Karpas-422 (cell line): ENCODE results near the gene KCNAB2. TPM values are rescaled to one million over a fixed set of nuclear protein-coding genes. Genes with fewer than 3 reads are reported as not detected.

Source experiments
- DNase-seq: peaks from one replicate; pipeline ENCODE4 v3.0.0-alpha.2; 2015
- H2AFZ ChIP-seq: fragments of 200-600 bp; sonication (generic); 2 replicates; pipeline ENCODE4 v1.6.1; 2014; ENCODE audit warnings: antibody characterized with exemption, low read length, mixed read lengths
- H3K27ac ChIP-seq: fragments of 200-600 bp; sonication (generic); 2 replicates; pipeline ENCODE4 v1.5.1; 2014; ENCODE audit warnings: mild to moderate bottlenecking, low read length, moderate library complexity
- H3K27me3 ChIP-seq: fragments of 200-600 bp; sonication (generic); 2 replicates; pipeline ENCODE4 v1.6.1; 2014; ENCODE audit warnings: low read length, mixed read lengths
- H3K36me3 ChIP-seq: fragments of 200-600 bp; sonication (generic); 2 replicates; pipeline ENCODE4 v1.6.1; 2014; ENCODE audit warnings: low read length, mixed read lengths; ENCODE audit not compliant: insufficient read depth
- H3K4me1 ChIP-seq: fragments of 200-600 bp; sonication (generic); 2 replicates; pipeline ENCODE4 v1.6.1; 2014; ENCODE audit warnings: mild to moderate bottlenecking, low read length, mixed read lengths
- H3K4me2 ChIP-seq: fragments of 200-600 bp; sonication (generic); 2 replicates; pipeline ENCODE4 v1.6.1; 2014; ENCODE audit warnings: low read length, low read depth, mild to moderate bottlenecking; ENCODE audit not compliant: poor library complexity, severe bottlenecking
- H3K4me3 ChIP-seq: fragments of 200-600 bp; sonication (generic); 2 replicates; pipeline ENCODE4 v1.5.1; 2014; ENCODE audit warnings: mild to moderate bottlenecking, antibody characterized with exemption, low read length, mixed read lengths
- H3K79me2 ChIP-seq: fragments of 200-600 bp; sonication (generic); 2 replicates; pipeline ENCODE4 v1.6.1; 2014; ENCODE audit warnings: mild to moderate bottlenecking, low read length, mixed read lengths
- H3K9ac ChIP-seq: fragments of 200-600 bp; sonication (generic); 2 replicates; pipeline ENCODE4 v1.6.0; 2014; ENCODE audit warnings: low read length
- H3K9me2 ChIP-seq: fragments of 200-600 bp; sonication (generic), shearing (Covaris generic); replicated peaks from 2 replicates; pipeline ENCODE4 v1.6.0; 2014; ENCODE audit warnings: mild to moderate bottlenecking, low read length, moderate library complexity; ENCODE audit not compliant: insufficient read depth
- H3K9me3 ChIP-seq: fragments of 300-700, 200-600 bp; sonication (generic); 2 replicates; pipeline ENCODE4 v1.6.1; 2014; ENCODE audit warnings: low read length, mixed read lengths
- H4K20me1 ChIP-seq: fragments of 200-600 bp; sonication (generic); 2 replicates; pipeline ENCODE4 v1.6.1; 2014; ENCODE audit warnings: mild to moderate bottlenecking, antibody characterized with exemption, low read length, low read depth; ENCODE audit not compliant: insufficient read depth
- total RNA-seq: library from RNA; depleted of rRNA; stranded (reverse); fragments of >200 nt; shearing (Covaris generic); gene quantifications from 2 replicates; pipeline ENCODE4 v1.2.3, GENCODE V29; 2014; ENCODE audit warnings: low replicate concordance

Gene KCNAB2
- total RNA-seq, 1 experiment from 2014 or later, result 27.3 TPM

GRCh38 chr1:6086762-6087376, 41.2 kb downstream of the KCNAB2 start:
- H4K20me1 ChIP-seq, result no peaks in the 10 kb centered on the region
- H3K4me3 ChIP-seq, result no peak overlapping the region
- H3K36me3 ChIP-seq, result no peaks in the 10 kb centered on the region

GRCh38 chr1:6087377-6087772, 41.7 kb downstream of the KCNAB2 start:
- Histone ChIP-seq H3K4me3 (no peak overlapping the region), H3K36me3 (no peaks in the 10 kb centered on the region), H3K27me3 (no peaks in the 10 kb centered on the region), H4K20me1 (no peaks in the 10 kb centered on the region), H2AFZ (no peak overlapping the region), H3K4me1 (no peaks in the 10 kb centered on the region), H3K9me3 (no peaks in the 10 kb centered on the region), H3K27ac (no peak overlapping the region), H3K9ac (no peak overlapping the region), H3K79me2 (no peaks in the 10 kb centered on the region), H3K9me2 (no peaks in the 10 kb centered on the region), H3K4me2 (no peak overlapping the region)
- no peak for DNase-seq

More at GRCh38 chr1:6086762-6087376, 41.2 kb downstream of the KCNAB2 start:
- H3K27ac ChIP-seq, result no peak overlapping the region
- DNase-seq, result no peak
- H3K9ac ChIP-seq, result no peak overlapping the region
- H2AFZ ChIP-seq, result no peak overlapping the region
- H3K79me2 ChIP-seq, result no peaks in the 10 kb centered on the region
- H3K9me3 ChIP-seq, result no peaks in the 10 kb centered on the region
- H3K27me3 ChIP-seq, result no peaks in the 10 kb centered on the region
- H3K4me1 ChIP-seq, result no peaks in the 10 kb centered on the region
- H3K4me2 ChIP-seq, result no peak overlapping the region
- no peaks in the 10 kb centered on the region for H3K9me2 ChIP-seq

GRCh38 chr1:6087958-6088357, 42.3 kb downstream of the KCNAB2 start:
- Histone ChIP-seq H3K9me3 (no peaks in the 10 kb centered on the region), H3K9me2 (no peaks in the 10 kb centered on the region), H3K4me1 (no peaks in the 10 kb centered on the region), H2AFZ (no peak overlapping the region), H3K4me3 (no peak overlapping the region), H3K36me3 (no peaks in the 10 kb centered on the region), H3K27ac (no peak overlapping the region), H4K20me1 (no peaks in the 10 kb centered on the region), H3K27me3 (no peaks in the 10 kb centered on the region), H3K79me2 (no peaks in the 10 kb centered on the region), H3K9ac (no peak overlapping the region), H3K4me2 (no peak overlapping the region)
- DNase-seq, result no peak

- no peaks in the 10 kb centered on the region for H3K36me3 ChIP-seq
- no peak overlapping the region for H2AFZ ChIP-seq
- H3K9ac ChIP-seq, result no peak overlapping the region
Observed at GRCh38 chr1:6088956-6089355, 43.3 kb downstream of the KCNAB2 start.

GRCh38 chr1:6090288-6090687, 44.6 kb downstream of the KCNAB2 start:
- Histone ChIP-seq H3K9ac (no peak overlapping the region), H3K36me3 (no peaks in the 10 kb centered on the region), H3K4me2 (no peak overlapping the region), H3K9me3 (no peaks in the 10 kb centered on the region), H4K20me1 (no peaks in the 10 kb centered on the region), H3K79me2 (no peaks in the 10 kb centered on the region), H2AFZ (no peak overlapping the region), H3K4me3 (no peak overlapping the region), H3K9me2 (no peaks in the 10 kb centered on the region), H3K27ac (no peak overlapping the region), H3K27me3 (no peaks in the 10 kb centered on the region), H3K4me1 (no peaks in the 10 kb centered on the region)
- no peak for DNase-seq

More at GRCh38 chr1:6088956-6089355, 43.3 kb downstream of the KCNAB2 start:
- no peaks in the 10 kb centered on the region for H3K27me3 ChIP-seq
- no peaks in the 10 kb centered on the region for H3K9me2 ChIP-seq
- no peak overlapping the region for H3K4me3 ChIP-seq
- DNase-seq, result no peak
- no peak overlapping the region for H3K4me2 ChIP-seq
- H3K9me3 ChIP-seq, result no peaks in the 10 kb centered on the region
- H4K20me1 ChIP-seq, result no peaks in the 10 kb centered on the region
- no peaks in the 10 kb centered on the region for H3K4me1 ChIP-seq
- no peaks in the 10 kb centered on the region for H3K79me2 ChIP-seq
- H3K27ac ChIP-seq, result no peak overlapping the region

- Histone ChIP-seq H3K79me2 (no peaks in the 10 kb centered on the region), H3K9me3 (no peaks in the 10 kb centered on the region), H3K4me2 (no peak overlapping the region), H3K9ac (no peak overlapping the region), H3K36me3 (no peaks in the 10 kb centered on the region), H4K20me1 (no peaks in the 10 kb centered on the region), H2AFZ (no peak overlapping the region), H3K9me2 (no peaks in the 10 kb centered on the region), H3K27ac (no peak overlapping the region), H3K4me1 (no peaks in the 10 kb centered on the region), H3K4me3 (no peak overlapping the region), H3K27me3 (no peaks in the 10 kb centered on the region)
- DNase-seq, result no peak
Observed at GRCh38 chr1:6090996-6091822, 45.5 kb downstream of the KCNAB2 start.

- Histone ChIP-seq H2AFZ (no peak overlapping the region), H3K9me3 (no peaks in the 10 kb centered on the region), H3K4me2 (no peak overlapping the region), H3K4me1 (no peaks in the 10 kb centered on the region), H3K4me3 (no peak overlapping the region), H3K27me3 (no peaks in the 10 kb centered on the region), H3K9me2 (no peaks in the 10 kb centered on the region), H3K79me2 (no peaks in the 10 kb centered on the region), H3K27ac (no peak overlapping the region), H3K9ac (no peak overlapping the region), H4K20me1 (no peaks in the 10 kb centered on the region), H3K36me3 (no peaks in the 10 kb centered on the region)
- DNase-seq, result no peak
Observed at GRCh38 chr1:6091823-6092109, 46.1 kb downstream of the KCNAB2 start.

GRCh38 chr1:6092211-6092610, 46.5 kb downstream of the KCNAB2 start:
- Histone ChIP-seq H3K4me1 (no peaks in the 10 kb centered on the region), H3K9me2 (no peaks in the 10 kb centered on the region), H4K20me1 (no peaks in the 10 kb centered on the region), H3K9me3 (no peaks in the 10 kb centered on the region), H3K79me2 (no peaks in the 10 kb centered on the region), H3K27me3 (no peaks in the 10 kb centered on the region), H3K27ac (no peak overlapping the region), H3K4me2 (no peak overlapping the region), H3K4me3 (no peak overlapping the region), H3K36me3 (no peaks in the 10 kb centered on the region), H2AFZ (no peak overlapping the region), H3K9ac (no peak overlapping the region)
- no peak for DNase-seq
